IPS DF 4.7 (cell line): ENCODE measurements around the gene DMGDH.
"Not testable (repeated sequence)": the region's sequence is repeated elsewhere in the genome, so short reads cannot be mapped to it uniquely, and the experiment has no call there.

ENCODE experiments used
- DNase-seq: peaks from one replicate; pipeline ENCODE4 v3.0.0-alpha.2; 2013; ENCODE audit warnings: low spot score; ENCODE audit errors: extremely low read depth

The DMGDH gene

GRCh38 chr5:79011869-79012268 lies 57.6 kb downstream of the DMGDH start:
- no peak for DNase-seq

- no peak for DNase-seq
These were observed 58.1 kb downstream of the DMGDH start for GRCh38 chr5:79011219-79011836.

DNA sequence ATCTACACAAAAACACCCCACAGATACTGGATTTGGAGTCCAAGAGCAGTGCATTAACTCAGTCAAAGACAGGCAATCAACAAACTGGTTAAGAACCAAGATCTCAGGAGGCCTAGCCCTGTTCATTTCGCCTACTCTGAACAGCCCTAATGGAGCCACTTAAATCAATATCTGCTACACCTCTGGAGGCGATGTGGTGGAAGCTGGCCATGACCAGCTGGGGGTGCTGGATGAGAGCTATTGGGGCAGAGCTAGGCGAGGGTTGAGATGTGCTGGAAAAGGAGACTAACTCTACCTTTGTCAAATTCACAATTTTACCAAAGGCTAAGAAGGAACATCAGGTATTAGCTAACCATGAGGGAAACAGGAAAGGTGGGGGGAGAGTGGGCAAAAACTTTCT lies 61.1 kb downstream of the DMGDH start:
- no peak for DNase-seq

GRCh38 chr5:79007872-79008271 lies 61.6 kb downstream of the DMGDH start:
- no peak for DNase-seq

GRCh38 chr5:79005936-79006631 lies 63.4 kb downstream of the DMGDH start:
- DNase-seq, result no peak

DNA sequence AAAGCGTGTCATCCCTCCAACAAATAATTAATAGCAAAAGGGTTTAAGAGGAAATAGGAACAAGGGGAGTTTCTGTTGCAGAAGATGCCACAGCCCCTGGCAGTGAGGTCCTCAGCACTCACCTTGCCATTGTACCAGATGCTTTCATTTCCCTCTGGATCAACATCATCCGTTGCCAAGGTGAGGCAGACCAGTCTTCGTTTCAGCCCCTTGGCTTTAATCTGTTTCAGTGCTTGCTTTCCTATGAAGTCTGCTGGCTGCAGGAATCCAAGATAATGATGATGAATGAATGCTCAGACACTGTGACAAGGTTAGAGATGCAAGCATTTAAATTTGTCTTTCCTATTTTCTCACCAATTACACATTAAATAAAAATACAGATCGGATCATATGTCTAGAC lies 64.3 kb downstream of the DMGDH start:
- DNase-seq, result no peak

GRCh38 chr5:79002374-79002773 lies 67.1 kb downstream of the DMGDH start:
- no peak for DNase-seq

DNA sequence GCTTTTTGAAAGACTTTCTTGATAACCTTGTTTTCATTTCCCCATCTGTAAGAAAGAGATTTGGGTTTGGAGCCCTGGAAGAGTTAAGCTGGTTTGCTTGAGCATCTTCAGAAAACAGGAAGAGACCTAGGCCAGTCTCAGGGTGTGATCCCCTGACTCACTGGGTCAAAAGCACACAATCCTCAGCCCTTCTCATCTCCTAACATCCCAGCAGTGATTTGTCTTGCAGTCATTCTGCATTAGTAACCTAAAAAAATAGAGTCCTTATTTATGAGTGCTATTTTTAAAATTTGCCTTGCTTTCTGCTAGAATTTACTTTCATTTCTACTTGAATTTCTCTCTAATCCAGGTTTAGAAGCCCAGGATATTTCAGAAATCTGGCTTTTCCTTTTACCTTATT lies 68.0 kb downstream of the DMGDH start:
- no peak for DNase-seq

DNA sequence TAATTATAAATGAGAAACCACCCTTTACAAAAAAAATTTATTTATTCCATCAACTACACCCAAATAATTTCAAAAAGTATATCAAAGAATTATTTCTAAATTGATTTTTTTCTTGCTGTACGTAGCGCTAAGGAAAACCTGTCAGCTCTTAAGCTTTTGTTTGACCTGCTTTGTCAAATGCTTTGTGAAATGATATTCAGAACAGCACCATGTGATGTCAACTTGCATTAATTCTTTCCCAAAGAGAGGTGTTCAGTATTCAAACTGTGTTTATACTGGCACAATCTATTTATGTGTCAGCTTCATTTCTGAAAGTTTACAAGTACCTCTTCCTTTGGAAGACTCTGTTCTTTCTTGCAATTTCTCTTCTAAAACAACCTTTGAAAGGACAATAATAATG lies 72.4 kb downstream of the DMGDH start:
- DNase-seq, result no peak

- no peak for DNase-seq
These were observed 73.9 kb downstream of the DMGDH start for GRCh38 chr5:78995521-78996007.

- no peak for DNase-seq
These were observed 76.3 kb downstream of the DMGDH start for GRCh38 chr5:78993165-78993564.

DNA sequence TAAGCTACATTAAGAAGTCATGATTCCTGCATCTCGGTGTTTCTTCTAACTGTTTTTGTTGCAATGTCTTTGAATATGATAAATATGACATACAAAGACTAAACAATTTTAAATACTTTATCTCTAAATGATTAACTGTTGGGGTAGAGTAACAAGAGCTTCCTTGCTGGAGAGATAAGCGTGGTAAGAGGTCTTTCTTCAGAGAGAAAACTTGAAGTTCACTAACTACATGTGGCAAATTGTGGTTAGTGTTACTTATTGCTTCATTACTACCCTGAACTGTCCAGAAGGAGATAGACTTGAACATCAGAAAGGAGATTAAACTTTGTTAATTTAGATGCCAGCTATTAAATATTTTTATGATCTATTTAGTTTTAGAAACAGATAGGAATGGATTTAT lies 77.3 kb downstream of the DMGDH start:
- DNase-seq, result no peak

DNA sequence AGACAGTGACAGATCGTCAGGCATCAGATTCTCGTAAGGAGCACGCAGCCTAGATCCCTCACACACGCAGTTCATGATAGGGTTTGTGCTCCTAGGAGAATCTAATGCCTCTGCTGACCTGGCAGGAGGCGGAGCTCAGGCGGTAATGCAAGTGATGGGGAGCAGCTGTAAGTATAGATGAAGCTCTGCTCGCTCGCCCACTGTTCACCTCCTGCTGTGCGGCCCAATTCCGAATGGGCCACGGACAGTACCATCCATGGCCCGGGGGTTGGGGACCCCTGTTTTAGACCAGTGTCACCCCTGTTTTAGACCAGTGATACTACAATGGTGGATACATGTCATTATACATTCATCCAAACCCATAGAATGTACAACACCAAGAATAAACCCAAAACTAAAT lies 80.4 kb downstream of the DMGDH start:
- DNase-seq, result no peak

- DNase-seq, result no peak
These were observed 83.7 kb downstream of the DMGDH start for GRCh38 chr5:78985725-78986223.

DNA sequence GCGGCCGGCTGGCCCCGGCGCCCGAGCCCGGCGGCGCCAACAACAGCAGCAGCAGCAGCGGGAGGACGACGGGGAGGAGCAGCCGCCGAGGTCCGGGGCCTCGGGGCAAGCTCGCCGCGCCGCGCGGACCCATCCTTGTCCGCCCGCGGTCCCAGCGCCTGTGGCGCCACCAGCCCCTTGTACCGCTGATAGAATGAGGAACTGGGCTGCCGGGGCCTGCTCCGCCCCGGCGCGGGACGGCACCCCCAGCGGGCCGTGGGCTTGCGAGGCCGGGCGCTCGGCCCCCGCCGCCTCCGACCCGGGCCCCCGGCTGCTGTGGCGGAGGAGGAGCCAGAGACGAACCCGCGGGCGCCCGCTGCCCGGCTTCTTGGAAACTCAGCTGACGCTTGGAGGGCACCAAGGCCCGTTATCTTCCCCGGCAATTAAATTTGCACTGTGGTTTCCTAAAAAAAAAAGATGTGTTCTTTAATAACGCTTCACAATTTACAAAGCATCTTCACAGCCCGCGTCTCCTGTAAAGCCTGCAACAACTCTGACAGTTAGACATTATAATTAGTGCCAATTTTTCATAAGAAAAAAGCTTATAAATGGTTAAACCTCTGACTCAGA lies 84.3 kb downstream of the DMGDH start, which contains the start of gene ARSB:
TSS of gene ARSB (minus strand) at position 195 of the 609 bp plus-strand sequence. CDS start at position 133, 62 bp downstream.
- DNase-seq, result no peak

DNA sequence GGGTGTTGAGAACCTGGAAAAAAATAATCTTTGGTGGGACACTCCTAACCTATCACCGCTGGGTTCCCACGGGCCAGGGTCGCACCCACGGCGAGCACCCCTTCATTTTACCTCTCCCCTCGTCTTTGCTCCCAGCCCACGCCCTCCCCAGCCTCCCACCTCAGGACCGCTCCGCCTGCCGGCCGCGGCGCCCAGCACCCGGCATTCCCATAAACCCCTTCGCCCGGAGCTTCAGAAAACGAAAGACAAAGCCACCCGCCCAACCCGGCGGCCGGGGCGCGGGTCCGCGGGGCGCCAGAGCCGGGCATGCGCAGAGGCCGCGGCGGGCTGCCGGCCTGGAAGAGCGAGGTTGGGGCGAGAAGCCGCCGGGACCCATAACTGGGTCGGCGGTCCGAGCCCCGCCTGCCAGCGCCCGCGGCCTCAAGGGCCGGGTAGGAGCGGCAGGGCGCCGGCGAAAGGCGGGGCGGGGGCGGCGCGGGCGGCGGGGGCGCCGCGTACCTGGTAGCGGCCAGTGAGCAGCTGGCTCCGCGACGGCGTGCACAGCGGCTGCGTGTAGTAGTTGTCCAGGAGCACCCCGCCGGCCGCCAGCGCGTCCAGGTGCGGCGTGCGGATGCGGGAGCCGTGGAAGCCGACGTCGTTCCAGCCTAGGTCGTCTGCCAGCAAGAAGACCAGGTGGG lies 84.9 kb downstream of the DMGDH start:
- DNase-seq, result no peak

- no peak for DNase-seq
These were observed 85.7 kb downstream of the DMGDH start for GRCh38 chr5:78983601-78984438.

DNA sequence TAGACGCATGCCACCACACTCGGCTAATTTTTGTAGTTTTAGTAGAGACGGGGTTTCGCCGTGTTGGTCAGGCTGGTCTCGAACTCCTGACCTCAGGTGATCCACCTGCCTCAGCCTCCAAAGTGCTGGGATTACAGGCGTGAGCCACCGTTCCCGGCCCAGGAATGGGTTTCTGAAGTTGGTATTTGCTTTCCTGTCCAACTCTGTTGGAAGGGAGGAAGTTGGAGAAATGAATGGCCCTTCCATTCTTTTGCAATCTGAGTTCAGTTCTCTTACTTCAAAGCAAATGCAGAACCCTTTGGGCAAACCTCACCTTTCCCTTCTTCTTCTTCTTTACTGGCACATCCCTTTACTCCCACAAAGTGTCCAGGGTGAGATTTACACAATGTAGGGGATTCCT lies 86.3 kb downstream of the DMGDH start:
- DNase-seq, result not testable (repeated sequence)

DNA sequence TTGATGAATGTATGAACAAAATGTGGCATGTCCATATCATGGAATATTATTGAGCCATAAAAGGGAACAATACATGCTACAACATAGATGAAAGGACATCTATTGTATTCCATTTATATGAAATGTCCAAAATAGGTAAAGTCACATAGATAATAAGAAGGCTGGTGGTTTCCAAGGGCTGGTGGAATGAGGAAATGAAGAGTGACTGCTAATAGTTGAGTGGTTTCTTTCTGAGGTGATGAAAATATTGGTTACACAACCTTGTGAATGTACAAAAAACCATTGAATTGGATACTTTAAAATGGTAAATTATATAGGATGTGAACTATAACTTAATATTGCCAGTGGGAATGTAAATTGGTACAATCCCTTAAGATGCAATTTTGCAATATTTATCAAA lies 89.6 kb downstream of the DMGDH start:
- DNase-seq, result no peak

DNA sequence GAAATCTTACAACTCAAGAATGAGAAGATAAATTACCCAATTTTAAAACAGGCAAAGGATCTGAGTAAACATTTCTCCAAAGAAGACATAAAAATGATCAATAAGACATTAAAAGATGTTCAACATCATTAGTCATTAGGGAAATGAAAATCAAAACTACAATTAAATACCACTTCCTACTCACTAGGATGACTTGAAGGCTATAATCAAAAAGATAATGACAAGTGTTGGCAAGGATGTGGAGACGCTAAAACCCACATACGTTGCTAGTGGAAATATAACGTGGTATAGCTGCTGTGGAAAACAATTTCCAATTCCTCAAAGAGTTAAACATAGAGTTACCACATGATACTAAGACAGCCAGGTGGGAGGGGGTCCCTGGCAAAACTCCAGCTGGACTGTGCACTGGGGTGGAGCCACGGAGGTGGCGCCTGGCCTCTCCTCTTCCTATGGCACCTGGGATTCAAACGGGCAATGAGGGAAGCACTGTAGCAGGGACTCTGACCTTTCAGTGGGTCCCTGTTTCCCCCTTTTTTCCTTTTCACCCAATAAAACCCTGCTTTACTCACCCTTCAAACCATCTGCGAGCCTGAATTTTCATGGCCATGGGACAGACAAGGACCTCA lies 90.2 kb downstream of the DMGDH start:
- no peak for DNase-seq
